Esophagus squamous epithelium (tissue), 4 donors: ENCODE results near the gene CHST11.

Experiments used
- CTCF ChIP-seq, 6 experiments: fragments of 450-650 bp in 4 of 6; fragments of 200-600 bp in 2 of 6; sonication (generic) in 2 of 6; IDR thresholded peaks; one replicate each; pipeline ENCODE4 v1.5.1; 2016 to 2019; ENCODE audit warnings: antibody characterized with exemption in 6 of 6, mild to moderate bottlenecking in 4 of 6, moderate library complexity in 4 of 6
- POLR2A ChIP-seq, 4 donors: fragments of 450-650 bp; IDR thresholded peaks; one replicate each; pipeline ENCODE4 v1.6.1; 2017; ENCODE audit warnings: antibody characterized with exemption in 4 of 4, mild to moderate bottlenecking in 4 of 4, moderate library complexity in 3 of 4

DNA sequence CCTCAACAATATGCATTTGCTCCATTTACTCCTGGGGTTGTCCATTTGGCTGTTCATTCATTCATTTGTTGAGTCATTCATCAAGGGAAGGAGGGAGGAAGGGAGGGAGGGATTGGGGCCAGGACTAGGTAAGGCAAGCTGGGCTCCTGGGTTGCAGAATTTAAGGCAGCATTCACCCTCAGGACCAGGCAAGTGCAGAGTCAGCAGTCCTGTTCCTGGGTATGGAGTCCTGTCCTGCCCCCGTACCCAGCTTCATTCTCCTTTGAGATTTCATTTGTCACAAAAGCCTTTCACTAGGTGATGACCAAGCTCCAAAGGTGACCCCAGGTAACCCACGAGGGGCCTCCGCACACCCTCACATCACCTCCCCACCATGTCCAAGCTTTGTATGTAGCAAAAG lies 178.1 kb downstream of the CHST11 start:
- TF ChIP-seq CTCF (IDR thresholded peaks at IDR 0.05) (no peak), POLR2A (IDR thresholded peaks at IDR 0.05) (no peak)
